HEK293 (cell line): ENCODE measurements around the gene DGKB.

ENCODE experiments used
- CTCF ChIA-PET: fragments of 350-600 bp; formaldehyde crosslinking; extraction: SDS; loops from one replicate; lab custom pipeline; 2021; ENCODE audit warnings: antibody characterized with exemption; lab: Yijun Ruan, JAX
- POLR2A ChIA-PET: fragments of 300-600 bp; formaldehyde crosslinking; extraction: SDS; loops from one replicate; lab custom pipeline; 2020; ENCODE audit warnings: antibody characterized with exemption, inconsistent platforms; lab: Yijun Ruan, JAX
- H3K27ac ChIP-seq: fragments of 200-500 bp; sonication (Bioruptor generic); 2 replicates; pipeline ENCODE4 v1.5.1; 2014; ENCODE audit warnings: low read depth, low read length, control low read depth, inconsistent platforms; ENCODE audit errors: extremely low read depth
- H3K36me3 ChIP-seq, 2 experiments: fragments of 200-500 bp in 1 of 2; sonication (Bioruptor generic) in 1 of 2; 1 replicate in 1 of 2; 2 replicates in 1 of 2; pipeline ENCODE4 v1.5.1; 2014 to 2017; ENCODE audit warnings: inconsistent platforms in 2 of 2, low read length in 2 of 2; ENCODE audit not compliant: control insufficient read depth in 2 of 2, insufficient read depth in 1 of 2
- H3K4me1 ChIP-seq: fragments of 200-500 bp; sonication (Bioruptor generic); 2 replicates; pipeline ENCODE4 v1.5.1; 2014; ENCODE audit warnings: mild to moderate bottlenecking, low read length, inconsistent platforms; ENCODE audit not compliant: control insufficient read depth, insufficient read depth
- H3K4me3 ChIP-seq: 2 replicates; pipeline ENCODE4 v1.5.1; 2011; ENCODE audit warnings: low read depth, mild to moderate bottlenecking, control low read depth, low read length, moderate library complexity
- H3K9me3 ChIP-seq: fragments of 200-500 bp; sonication (Bioruptor generic); 2 replicates; pipeline ENCODE4 v1.5.1; 2014; ENCODE audit warnings: low read depth, low read length, inconsistent platforms; ENCODE audit not compliant: control insufficient read depth, insufficient read depth
- GFI1B ChIP-seq: fragments of 450-650 bp; formaldehyde crosslinking; IDR thresholded peaks from 2 replicates; pipeline ENCODE4 v1.5.1; 2016; ENCODE audit warnings: missing biosample characterization, missing genetic modification characterization
- SETDB1 ChIP-seq: IDR thresholded peaks from one replicate; pipeline ENCODE4 v1.6.1; 2017; ENCODE audit warnings: mild to moderate bottlenecking, low read length, moderate library complexity, mixed read lengths; ENCODE audit not compliant: insufficient read length
- ZBTB7A ChIP-seq: fragments of 450-650 bp; formaldehyde crosslinking; IDR thresholded peaks from 2 replicates; pipeline ENCODE4 v1.5.1; 2016; ENCODE audit warnings: low read depth, missing biosample characterization, missing genetic modification characterization
- ZNF10 ChIP-seq: fragments of 450-650 bp; formaldehyde crosslinking; IDR thresholded peaks from 2 replicates; pipeline ENCODE4 v1.5.1; 2017; ENCODE audit warnings: missing biosample characterization, missing genetic modification characterization
- ZNF211 ChIP-seq: fragments of 450-650 bp; formaldehyde crosslinking; IDR thresholded peaks from 2 replicates; pipeline ENCODE4 v1.5.1; 2016; ENCODE audit warnings: low read depth, missing biosample characterization, missing genetic modification characterization
- ZNF324 ChIP-seq: fragments of 450-650 bp; formaldehyde crosslinking; IDR thresholded peaks from 2 replicates; pipeline ENCODE4 v1.5.1; 2016; ENCODE audit warnings: missing biosample characterization, missing genetic modification characterization
- ZNF341 ChIP-seq: fragments of 450-650 bp; formaldehyde crosslinking; IDR thresholded peaks from 2 replicates; pipeline ENCODE4; 2016; ENCODE audit warnings: low read depth, missing biosample characterization, missing genetic modification characterization
- ZNF423 ChIP-seq: fragments of 450-650 bp; formaldehyde crosslinking; IDR thresholded peaks from 2 replicates; pipeline ENCODE4 v1.5.1; 2016; ENCODE audit warnings: missing biosample characterization, missing genetic modification characterization
- ZNF521 ChIP-seq: fragments of 450-650 bp; formaldehyde crosslinking; IDR thresholded peaks from 2 replicates; pipeline ENCODE4 v1.5.1; 2017; ENCODE audit warnings: missing biosample characterization, mild to moderate bottlenecking, missing genetic modification characterization
- ZNF629 ChIP-seq: fragments of 450-650 bp; formaldehyde crosslinking; IDR thresholded peaks from 2 replicates; pipeline ENCODE4 v1.5.1; 2017; ENCODE audit warnings: missing biosample characterization, missing genetic modification characterization
- ZNF664 ChIP-seq: fragments of 450-650 bp; formaldehyde crosslinking; IDR thresholded peaks from 2 replicates; pipeline ENCODE4 v1.5.1; 2016; ENCODE audit warnings: missing biosample characterization, missing genetic modification characterization
- ZNF76 ChIP-seq: fragments of 450-650 bp; formaldehyde crosslinking; IDR thresholded peaks from 2 replicates; pipeline ENCODE4; 2016; ENCODE audit warnings: low read depth, missing biosample characterization, missing genetic modification characterization, borderline replicate concordance
- ZSCAN30 ChIP-seq: fragments of 450-650 bp; IDR thresholded peaks from 2 replicates; pipeline ENCODE4 v1.5.1; 2018; ENCODE audit warnings: missing biosample characterization, mild to moderate bottlenecking, missing genetic modification characterization, moderate library complexity
- TF ChIP-seq, protein P1 (sequence below): fragments of 450-650 bp; formaldehyde crosslinking; IDR thresholded peaks from 2 replicates; pipeline ENCODE4 v1.5.1; 2016; ENCODE audit warnings: missing biosample characterization, missing genetic modification characterization, low read depth
- TF ChIP-seq, protein P2 (sequence below): fragments of 450-650 bp; formaldehyde crosslinking; IDR thresholded peaks from 2 replicates; pipeline ENCODE4 v1.5.1; 2016; ENCODE audit warnings: missing biosample characterization, missing genetic modification characterization
- TF ChIP-seq, protein P3 (sequence below): fragments of 450-650 bp; formaldehyde crosslinking; IDR thresholded peaks from 2 replicates; pipeline ENCODE4 v1.5.1; 2016; ENCODE audit warnings: missing biosample characterization, missing genetic modification characterization
- TF ChIP-seq, protein P4 (sequence below): fragments of 450-650 bp; formaldehyde crosslinking; IDR thresholded peaks from 2 replicates; pipeline ENCODE4 v1.5.1; 2016; ENCODE audit warnings: missing biosample characterization, missing genetic modification characterization
- TF ChIP-seq, protein P5 (sequence below): fragments of 450-650 bp; formaldehyde crosslinking; IDR thresholded peaks from 2 replicates; pipeline ENCODE4 v1.5.1; 2016; ENCODE audit warnings: missing biosample characterization, missing genetic modification characterization
- TF ChIP-seq, protein P6 (sequence below): fragments of 450-650 bp; formaldehyde crosslinking; IDR thresholded peaks from 2 replicates; pipeline ENCODE4 v1.5.1; 2016; ENCODE audit warnings: missing biosample characterization, missing genetic modification characterization

Gene DGKB

DNA sequence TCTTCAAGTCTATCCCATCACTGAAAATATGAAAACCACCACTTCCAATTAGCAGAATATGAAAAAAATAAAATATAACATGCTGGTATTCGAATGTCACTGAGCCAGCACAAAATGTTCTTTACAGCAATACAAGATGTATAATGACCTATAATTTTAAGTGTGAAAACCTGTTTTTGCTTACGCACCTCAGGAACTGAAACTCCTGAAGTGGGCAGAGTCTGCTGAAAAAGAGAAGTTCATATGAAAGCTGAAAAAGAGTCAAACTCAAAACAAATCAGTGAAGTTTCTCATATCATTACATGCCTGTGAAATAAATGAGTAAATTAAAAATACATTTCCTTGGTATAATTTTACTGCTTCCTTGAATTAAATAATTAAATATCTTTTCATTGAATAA is 272.5 kb downstream of the DGKB start:
- TF ChIP-seq ZNF76 (tag by site-specific recombination) (no peak), ZNF211 (no peak), ZNF521 (tag by site-specific recombination) (no peak), GFI1B (no peak), ZNF664 (tag by site-specific recombination) (no peak), ZSCAN30 (tag by site-specific recombination) (no peak), ZNF423 (no peak), SETDB1 (no peak), ZNF324 (tag by site-specific recombination) (no peak), ZBTB7A (no peak), ZNF10 (no peak), ZNF341 (tag by site-specific recombination) (no peak), ZNF629 (tag by site-specific recombination) (no peak)
- TF ChIP-seq, protein P1, sequence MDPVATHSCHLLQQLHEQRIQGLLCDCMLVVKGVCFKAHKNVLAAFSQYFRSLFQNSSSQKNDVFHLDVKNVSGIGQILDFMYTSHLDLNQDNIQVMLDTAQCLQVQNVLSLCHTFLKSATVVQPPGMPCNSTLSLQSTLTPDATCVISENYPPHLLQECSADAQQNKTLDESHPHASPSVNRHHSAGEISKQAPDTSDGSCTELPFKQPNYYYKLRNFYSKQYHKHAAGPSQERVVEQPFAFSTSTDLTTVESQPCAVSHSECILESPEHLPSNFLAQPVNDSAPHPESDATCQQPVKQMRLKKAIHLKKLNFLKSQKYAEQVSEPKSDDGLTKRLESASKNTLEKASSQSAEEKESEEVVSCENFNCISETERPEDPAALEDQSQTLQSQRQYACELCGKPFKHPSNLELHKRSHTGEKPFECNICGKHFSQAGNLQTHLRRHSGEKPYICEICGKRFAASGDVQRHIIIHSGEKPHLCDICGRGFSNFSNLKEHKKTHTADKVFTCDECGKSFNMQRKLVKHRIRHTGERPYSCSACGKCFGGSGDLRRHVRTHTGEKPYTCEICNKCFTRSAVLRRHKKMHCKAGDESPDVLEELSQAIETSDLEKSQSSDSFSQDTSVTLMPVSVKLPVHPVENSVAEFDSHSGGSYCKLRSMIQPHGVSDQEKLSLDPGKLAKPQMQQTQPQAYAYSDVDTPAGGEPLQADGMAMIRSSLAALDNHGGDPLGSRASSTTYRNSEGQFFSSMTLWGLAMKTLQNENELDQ (tag by site-specific recombination) = no peak
- TF ChIP-seq, protein P2, sequence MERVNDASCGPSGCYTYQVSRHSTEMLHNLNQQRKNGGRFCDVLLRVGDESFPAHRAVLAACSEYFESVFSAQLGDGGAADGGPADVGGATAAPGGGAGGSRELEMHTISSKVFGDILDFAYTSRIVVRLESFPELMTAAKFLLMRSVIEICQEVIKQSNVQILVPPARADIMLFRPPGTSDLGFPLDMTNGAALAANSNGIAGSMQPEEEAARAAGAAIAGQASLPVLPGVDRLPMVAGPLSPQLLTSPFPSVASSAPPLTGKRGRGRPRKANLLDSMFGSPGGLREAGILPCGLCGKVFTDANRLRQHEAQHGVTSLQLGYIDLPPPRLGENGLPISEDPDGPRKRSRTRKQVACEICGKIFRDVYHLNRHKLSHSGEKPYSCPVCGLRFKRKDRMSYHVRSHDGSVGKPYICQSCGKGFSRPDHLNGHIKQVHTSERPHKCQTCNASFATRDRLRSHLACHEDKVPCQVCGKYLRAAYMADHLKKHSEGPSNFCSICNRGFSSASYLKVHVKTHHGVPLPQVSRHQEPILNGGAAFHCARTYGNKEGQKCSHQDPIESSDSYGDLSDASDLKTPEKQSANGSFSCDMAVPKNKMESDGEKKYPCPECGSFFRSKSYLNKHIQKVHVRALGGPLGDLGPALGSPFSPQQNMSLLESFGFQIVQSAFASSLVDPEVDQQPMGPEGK (tag by site-specific recombination) = no peak
- TF ChIP-seq, protein P3, sequence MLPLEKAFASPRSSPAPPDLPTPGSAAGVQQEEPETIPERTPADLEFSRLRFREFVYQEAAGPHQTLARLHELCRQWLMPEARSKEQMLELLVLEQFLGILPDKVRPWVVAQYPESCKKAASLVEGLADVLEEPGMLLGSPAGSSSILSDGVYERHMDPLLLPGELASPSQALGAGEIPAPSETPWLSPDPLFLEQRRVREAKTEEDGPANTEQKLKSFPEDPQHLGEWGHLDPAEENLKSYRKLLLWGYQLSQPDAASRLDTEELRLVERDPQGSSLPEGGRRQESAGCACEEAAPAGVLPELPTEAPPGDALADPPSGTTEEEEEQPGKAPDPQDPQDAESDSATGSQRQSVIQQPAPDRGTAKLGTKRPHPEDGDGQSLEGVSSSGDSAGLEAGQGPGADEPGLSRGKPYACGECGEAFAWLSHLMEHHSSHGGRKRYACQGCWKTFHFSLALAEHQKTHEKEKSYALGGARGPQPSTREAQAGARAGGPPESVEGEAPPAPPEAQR (tag by site-specific recombination) = no peak
- TF ChIP-seq, protein P4, sequence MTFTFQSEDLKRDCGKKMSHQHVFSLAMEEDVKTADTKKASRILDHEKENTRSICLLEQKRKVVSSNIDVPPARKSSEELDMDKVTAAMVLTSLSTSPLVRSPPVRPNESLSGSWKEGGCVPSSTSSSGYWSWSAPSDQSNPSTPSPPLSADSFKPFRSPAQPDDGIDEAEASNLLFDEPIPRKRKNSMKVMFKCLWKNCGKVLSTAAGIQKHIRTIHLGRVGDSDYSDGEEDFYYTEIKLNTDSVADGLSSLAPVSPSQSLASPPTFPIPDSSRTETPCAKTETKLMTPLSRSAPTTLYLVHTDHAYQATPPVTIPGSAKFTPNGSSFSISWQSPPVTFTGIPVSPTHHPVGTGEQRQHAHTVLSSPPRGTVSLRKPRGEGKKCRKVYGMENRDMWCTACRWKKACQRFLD (tag by site-specific recombination) = no peak
- TF ChIP-seq, protein P5, sequence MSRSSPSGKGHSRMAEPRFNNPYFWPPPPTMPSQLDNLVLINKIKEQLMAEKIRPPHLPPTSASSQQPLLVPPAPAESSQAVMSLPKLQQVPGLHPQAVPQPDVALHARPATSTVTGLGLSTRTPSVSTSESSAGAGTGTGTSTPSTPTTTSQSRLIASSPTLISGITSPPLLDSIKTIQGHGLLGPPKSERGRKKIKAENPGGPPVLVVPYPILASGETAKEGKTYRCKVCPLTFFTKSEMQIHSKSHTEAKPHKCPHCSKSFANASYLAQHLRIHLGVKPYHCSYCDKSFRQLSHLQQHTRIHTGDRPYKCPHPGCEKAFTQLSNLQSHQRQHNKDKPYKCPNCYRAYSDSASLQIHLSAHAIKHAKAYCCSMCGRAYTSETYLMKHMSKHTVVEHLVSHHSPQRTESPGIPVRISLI (tag by site-specific recombination) = no peak
- TF ChIP-seq, protein P6, sequence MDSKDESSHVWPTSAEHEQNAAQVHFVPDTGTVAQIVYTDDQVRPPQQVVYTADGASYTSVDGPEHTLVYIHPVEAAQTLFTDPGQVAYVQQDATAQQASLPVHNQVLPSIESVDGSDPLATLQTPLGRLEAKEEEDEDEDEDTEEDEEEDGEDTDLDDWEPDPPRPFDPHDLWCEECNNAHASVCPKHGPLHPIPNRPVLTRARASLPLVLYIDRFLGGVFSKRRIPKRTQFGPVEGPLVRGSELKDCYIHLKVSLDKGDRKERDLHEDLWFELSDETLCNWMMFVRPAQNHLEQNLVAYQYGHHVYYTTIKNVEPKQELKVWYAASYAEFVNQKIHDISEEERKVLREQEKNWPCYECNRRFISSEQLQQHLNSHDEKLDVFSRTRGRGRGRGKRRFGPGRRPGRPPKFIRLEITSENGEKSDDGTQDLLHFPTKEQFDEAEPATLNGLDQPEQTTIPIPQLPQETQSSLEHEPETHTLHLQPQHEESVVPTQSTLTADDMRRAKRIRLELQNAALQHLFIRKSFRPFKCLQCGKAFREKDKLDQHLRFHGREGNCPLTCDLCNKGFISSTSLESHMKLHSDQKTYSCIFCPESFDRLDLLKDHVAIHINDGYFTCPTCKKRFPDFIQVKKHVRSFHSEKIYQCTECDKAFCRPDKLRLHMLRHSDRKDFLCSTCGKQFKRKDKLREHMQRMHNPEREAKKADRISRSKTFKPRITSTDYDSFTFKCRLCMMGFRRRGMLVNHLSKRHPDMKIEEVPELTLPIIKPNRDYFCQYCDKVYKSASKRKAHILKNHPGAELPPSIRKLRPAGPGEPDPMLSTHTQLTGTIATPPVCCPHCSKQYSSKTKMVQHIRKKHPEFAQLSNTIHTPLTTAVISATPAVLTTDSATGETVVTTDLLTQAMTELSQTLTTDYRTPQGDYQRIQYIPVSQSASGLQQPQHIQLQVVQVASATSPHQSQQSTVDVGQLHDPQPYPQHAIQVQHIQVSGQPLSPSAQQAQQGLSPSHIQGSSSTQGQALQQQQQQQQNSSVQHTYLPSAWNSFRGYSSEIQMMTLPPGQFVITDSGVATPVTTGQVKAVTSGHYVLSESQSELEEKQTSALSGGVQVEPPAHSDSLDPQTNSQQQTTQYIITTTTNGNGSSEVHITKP (tag by site-specific recombination) = no peak
- TF ChIP-seq, all 188 proteins: peak for 0
- Histone ChIP-seq H3K9me3 (no peaks in the 10 kb centered on the region), H3K27ac (no peak overlapping the region), H3K4me1 (no peaks in the 10 kb centered on the region), H3K36me3 (no peaks in the 10 kb centered on the region), H3K4me3 (no peak overlapping the region)
- POLR2A ChIA-PET = interaction anchor here (0.6 kb wide), 1 partner anchor 371 kb away, joined by 3 read pairs; no protein-coding TSS in a partner anchor
- CTCF ChIA-PET = interaction anchor here (0.6 kb wide), 1 partner anchor 1093 kb away, joined by 3 read pairs; no protein-coding TSS in a partner anchor
